Activated effector memory CD4-positive, alpha-beta T cell treated with Interleukin-2 at 50 U/mL for 16 hours (primary cell): ENCODE measurements around the gene CCR9.
A peak's percentile ranks its signal among the peaks of the same experiment; 100 is the strongest.

Source experiments
- DNase-seq: peaks from one replicate; pipeline ENCODE4 v3.0.0-alpha.2; 2020

CCR9 gene

GRCh38 chr3:45910892-45911291 lies 24.5 kb downstream of the CCR9 start:
- DNase-seq, result no peak

GRCh38 chr3:45911511-45912226 lies 25.3 kb downstream of the CCR9 start:
- no peak for DNase-seq

GRCh38 chr3:45912435-45912834 lies 26.1 kb downstream of the CCR9 start:
- DNase-seq, result no peak

- no peak for DNase-seq
Measured at GRCh38 chr3:45914362-45915058, 28.2 kb downstream of the CCR9 start.

- no peak for DNase-seq
Measured at GRCh38 chr3:45915059-45915439, 28.7 kb downstream of the CCR9 start.

- DNase-seq, result peak; percentile 71
Measured at GRCh38 chr3:45915518-45916231, 29.3 kb downstream of the CCR9 start.

- DNase-seq, result no peak
Measured at GRCh38 chr3:45917146-45917898, 31.0 kb downstream of the CCR9 start.

GRCh38 chr3:45921158-45922038 lies 35.1 kb downstream of the CCR9 start:
- DNase-seq, result no peak

- DNase-seq, result no peak
Measured at GRCh38 chr3:45922039-45922326, 35.6 kb downstream of the CCR9 start.

GRCh38 chr3:45922950-45923590 lies 36.7 kb downstream of the CCR9 start:
- DNase-seq, result no peak

GRCh38 chr3:45923755-45924154 lies 37.4 kb downstream of the CCR9 start:
- DNase-seq, result no peak

GRCh38 chr3:45927881-45928280 lies 41.5 kb downstream of the CCR9 start:
- DNase-seq, result no peak

- DNase-seq, result peak; percentile 40
Measured at GRCh38 chr3:45929042-45929679, 42.8 kb downstream of the CCR9 start.

GRCh38 chr3:45931496-45931895 lies 45.2 kb downstream of the CCR9 start:
- no peak for DNase-seq

GRCh38 chr3:45932112-45932511 lies 45.8 kb downstream of the CCR9 start:
- no peak for DNase-seq

- DNase-seq, result no peak
Measured at GRCh38 chr3:45933591-45933990, 47.2 kb downstream of the CCR9 start.

- no peak for DNase-seq
Measured at GRCh38 chr3:45936261-45936660, 49.9 kb downstream of the CCR9 start.

- DNase-seq, result no peak
Measured at GRCh38 chr3:45937206-45938042, 51.1 kb downstream of the CCR9 start.

- DNase-seq, result no peak
Measured at GRCh38 chr3:45938043-45938435, 51.7 kb downstream of the CCR9 start.

GRCh38 chr3:45938864-45939263 lies 52.5 kb downstream of the CCR9 start:
- DNase-seq, result peak; percentile 71
